ENCODE data around the gene PRSS8.
"Not testable (repeated sequence)": the region's sequence is repeated elsewhere in the genome, so short reads cannot be mapped to it uniquely, and the experiment has no call there.

GRCh38 chr16:31100876-31101641 lies 34.5 kb downstream of the PRSS8 start:
- TF ChIP-seq CTCF (conservative IDR thresholded peaks at IDR 0.05); ZFX (IDR thresholded peaks at IDR 0.05): not testable (repeated sequence)

Data from C4-2B (cell line).